ENCODE measurements around the gene TNFRSF6B.

The TNFRSF6B gene

DNA sequence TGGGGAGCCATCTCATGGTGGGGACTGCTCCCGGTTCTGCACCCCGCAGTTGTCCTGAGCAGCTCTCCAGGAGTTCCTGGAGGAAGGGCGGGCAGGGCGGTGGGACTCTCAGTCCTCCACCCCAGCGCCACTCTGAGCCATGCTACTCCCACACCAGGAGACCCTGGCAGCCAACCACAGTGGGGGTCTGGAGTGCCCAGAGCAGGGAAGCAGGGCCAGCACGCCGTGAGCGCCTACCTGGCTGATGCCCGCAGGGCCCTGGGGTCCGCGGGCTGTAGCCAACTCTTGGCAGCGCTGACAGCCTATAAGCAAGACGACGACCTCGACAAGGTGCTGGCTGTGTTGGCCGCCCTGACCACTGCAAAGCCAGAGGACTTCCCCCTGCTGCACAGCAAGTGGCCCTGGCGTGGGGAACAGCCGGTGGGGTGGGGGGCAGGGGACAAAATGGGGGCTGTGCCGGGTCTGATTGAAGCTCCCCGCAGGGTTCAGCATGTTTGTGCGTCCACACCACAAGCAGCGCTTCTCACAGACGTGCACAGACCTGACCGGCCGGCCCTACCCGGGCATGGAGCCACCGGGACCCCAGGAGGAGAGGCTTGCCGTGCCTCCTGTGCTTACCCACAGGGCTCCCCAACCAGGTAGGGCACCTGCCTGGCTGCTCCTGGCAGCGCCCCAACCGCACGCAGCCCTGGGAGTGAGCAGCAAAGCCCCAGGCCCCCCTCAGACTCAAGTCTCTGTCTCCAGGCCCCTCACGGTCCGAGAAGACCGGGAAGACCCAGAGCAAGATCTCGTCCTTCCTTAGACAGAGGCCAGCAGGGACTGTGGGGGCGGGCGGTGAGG, 1.6 kb upstream of the TNFRSF6B start:
- intact Hi-C loops (cut with DNase I): no loop called here
- DNase-seq: peak in 1 of 10 donors; percentile 81

DNA sequence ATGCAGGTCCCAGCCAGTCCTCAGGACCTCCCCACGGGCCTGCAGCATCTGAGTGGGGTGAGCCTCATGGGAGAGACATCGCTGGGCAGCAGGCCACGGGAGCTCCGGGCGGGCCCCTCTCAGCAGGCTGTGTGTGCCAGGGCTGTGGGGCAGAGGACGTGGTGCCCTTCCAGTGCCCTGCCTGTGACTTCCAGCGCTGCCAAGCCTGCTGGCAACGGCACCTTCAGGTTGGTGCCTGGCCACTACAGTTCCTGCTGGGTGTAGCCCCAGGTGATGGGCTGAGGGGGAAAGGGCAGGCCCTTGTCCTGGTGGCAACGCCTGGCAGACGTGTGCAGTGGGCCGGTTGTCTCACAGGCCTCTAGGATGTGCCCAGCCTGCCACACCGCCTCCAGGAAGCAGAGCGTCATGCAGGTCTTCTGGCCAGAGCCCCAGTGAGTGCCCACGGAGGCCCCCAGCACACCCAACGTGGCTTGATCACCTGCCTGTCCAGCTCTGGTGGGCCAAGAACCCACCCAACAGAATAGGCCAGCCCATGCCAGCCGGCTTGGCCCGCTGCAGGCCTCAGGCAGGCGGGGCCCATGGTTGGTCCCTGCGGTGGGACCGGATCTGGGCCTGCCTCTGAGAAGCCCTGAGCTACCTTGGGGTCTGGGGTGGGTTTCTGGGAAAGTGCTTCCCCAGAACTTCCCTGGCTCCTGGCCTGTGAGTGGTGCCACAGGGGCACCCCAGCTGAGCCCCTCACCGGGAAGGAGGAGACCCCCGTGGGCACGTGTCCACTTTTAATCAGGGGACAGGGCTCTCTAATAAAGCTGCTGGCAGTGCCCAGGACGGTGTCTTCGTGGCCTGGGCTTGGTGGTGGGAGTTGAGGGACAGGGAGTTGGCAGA, 787 bp upstream of the TNFRSF6B start:
- intact Hi-C loops (cut with DNase I): no loop called here
- DNase-seq: peak in 3 of 10 donors; percentile 31 to 69 (median 39)

DNA sequence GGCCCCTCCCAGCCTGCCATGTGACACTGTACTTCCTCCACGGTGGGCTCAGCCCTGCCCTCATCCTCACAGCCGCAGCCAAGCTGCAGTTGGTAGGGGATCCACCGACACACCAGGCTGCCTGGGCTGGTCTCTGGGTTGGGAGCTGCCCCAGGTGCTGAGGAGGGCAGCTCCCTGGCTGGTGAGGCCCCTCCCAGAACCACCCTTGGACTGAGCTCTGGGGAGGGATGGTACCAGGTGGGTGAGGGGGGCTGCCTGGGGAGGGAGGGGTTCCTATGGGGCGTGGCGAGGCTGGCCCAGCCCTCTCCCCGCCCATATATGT, 185 bp upstream of the TNFRSF6B start:
- peak in 2 of 10 donors; percentile 63 to 69 for DNase-seq
- intact Hi-C loops (cut with DNase I): no loop called here

DNA sequence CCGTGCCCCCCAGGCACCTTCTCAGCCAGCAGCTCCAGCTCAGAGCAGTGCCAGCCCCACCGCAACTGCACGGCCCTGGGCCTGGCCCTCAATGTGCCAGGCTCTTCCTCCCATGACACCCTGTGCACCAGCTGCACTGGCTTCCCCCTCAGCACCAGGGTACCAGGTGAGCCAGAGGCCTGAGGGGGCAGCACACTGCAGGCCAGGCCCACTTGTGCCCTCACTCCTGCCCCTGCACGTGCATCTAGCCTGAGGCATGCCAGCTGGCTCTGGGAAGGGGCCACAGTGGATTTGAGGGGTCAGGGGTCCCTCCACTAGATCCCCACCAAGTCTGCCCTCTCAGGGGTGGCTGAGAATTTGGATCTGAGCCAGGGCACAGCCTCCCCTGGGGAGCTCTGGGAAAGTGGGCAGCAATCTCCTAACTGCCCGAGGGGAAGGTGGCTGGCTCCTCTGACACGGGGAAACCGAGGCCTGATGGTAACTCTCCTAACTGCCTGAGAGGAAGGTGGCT, 960 bp downstream of the TNFRSF6B start:
- intact Hi-C loops (cut with DNase I): no loop called here
- peak in 2 of 10 donors; percentile 78 to 82 for DNase-seq

DNA sequence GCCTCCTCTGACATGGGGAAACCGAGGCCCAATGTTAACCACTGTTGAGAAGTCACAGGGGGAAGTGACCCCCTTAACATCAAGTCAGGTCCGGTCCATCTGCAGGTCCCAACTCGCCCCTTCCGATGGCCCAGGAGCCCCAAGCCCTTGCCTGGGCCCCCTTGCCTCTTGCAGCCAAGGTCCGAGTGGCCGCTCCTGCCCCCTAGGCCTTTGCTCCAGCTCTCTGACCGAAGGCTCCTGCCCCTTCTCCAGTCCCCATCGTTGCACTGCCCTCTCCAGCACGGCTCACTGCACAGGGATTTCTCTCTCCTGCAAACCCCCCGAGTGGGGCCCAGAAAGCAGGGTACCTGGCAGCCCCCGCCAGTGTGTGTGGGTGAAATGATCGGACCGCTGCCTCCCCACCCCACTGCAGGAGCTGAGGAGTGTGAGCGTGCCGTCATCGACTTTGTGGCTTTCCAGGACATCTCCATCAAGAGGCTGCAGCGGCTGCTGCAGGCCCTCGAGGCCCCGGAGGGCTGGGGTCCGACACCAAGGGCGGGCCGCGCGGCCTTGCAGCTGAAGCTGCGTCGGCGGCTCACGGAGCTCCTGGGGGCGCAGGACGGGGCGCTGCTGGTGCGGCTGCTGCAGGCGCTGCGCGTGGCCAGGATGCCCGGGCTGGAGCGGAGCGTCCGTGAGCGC, 1.6 kb downstream of the TNFRSF6B start:
- intact Hi-C loops (cut with DNase I): no loop called here
- DNase-seq: peak in 3 of 10 donors; percentile 71 to 84 (median 82)

DNA sequence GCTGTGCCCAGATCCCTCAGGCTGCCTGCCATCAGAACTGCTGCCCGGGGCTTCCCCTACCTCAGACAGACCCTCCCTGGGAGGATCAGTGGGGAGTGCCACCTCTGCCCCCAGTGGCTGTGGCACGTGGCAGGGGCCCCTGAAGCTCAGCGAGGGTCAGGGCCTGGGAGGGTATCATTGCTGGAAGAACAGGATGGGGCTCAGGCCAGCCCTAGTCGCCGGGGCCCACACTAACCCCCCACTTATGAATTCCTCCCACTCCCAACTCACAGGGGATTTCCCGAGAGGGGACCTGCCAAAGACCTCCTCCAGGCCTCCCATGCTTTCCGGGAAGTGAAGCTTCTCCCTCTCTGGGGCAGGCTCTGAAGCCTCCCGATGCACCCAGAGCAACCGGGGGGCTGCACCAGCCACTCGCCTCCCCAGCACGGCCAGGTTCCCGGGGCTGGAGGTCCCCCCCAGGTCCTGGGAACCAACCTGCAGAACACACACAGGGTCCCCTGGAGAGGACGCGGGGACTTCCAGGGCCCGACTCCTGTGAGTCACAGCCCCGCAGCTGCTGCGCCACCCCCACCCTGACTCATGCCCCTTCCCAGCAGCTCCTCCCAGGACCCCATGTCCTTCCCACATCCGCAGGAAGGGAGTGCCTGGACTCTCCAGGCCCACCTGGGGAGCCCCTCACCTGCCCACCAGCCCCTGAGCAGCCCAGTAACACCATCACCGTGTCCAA, 2.5 kb downstream of the TNFRSF6B start:
- peak in 3 of 10 donors; percentile 75 to 86 (median 81) for DNase-seq
- intact Hi-C loops (cut with DNase I): no loop called here

DNA sequence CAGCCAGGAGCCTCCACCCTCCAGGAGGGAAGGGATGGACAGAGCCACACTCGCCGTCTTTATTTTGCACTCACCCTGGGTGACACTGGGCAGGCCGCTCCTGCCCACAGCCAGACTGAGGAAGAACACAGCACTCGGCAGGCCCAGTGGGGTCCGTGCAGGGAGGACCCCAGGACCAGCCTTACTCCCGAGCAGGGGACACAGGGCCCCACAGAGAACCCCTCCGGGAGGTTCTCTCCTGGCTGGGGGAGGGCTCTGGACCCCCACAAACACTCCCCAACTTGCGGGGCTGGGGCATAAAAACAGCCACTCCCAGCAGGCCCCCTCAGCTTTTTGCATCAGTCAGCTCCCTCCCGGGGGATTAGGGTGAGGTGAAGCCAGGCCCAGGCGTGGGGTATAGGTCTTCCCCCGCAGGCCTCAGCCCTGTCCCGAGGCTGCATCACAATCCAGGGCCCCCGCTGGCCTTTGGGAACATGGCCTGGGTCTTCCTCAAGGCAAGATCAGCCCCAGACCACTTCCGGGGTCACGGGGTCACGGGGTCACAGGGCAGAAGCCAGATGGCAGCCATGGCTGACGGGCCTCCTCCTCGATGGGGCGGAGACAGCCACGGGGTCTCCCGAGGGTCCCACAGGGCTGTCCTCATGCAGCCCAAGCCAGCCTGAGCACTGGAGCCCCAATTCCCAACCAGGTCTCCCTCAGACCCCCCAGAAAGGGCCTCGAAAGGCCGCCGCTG, 3.2 kb downstream of the TNFRSF6B start:
- DNase-seq: peak in 3 of 10 donors; percentile 59 to 79 (median 79)

DNA sequence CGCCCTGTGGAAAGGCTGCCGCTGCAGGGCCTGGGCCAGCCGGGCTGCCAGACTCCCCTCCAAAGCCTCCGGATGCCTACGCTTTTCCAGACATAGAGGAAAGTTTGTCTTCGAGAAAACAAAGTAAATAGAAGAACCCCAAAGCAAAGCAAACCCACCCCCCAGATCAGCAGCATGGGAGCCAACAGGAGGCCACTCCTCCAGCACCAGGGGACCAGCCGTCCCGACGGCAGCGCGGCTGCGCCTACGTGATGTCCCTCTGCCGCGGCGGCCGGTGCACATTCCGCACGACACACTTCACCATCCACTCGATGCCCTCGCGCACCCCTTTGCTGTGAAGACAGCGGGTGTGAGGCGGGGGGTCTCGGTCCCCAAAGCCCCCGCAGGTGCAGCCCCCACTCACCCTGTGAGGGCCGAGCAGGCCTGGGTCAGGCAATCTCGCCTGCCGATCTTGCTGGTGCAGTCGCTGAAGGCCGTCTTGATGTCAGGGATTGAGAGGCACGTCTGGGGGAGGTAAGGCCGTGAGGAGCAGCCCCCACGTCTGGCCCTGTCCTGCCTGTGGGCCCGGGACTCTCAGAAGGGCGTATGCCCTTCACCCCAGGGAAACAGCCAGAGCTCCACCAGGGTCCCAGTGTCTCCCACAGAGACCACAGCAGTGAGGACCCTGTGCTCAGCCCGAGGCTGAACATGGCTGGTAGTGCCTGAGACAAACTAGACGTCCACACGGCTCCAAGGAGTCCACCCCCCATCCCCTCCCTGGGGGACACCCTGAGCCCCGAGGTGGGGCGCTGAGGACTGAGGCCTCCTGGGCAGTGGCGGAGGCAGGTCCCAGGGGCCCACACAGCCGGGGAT, 4.0 kb downstream of the TNFRSF6B start:
- intact Hi-C loops (cut with DNase I): loop anchor here (10.0 kb wide), 1 partner anchor 164 kb away; the partner anchor contains the start of genes ABHD16B and TPD52L2
- DNase-seq: peak in 3 of 10 donors; percentile 55 to 79 (median 70)

More for the DNA sequence above, 3.2 kb downstream of the TNFRSF6B start:
- intact Hi-C loops (cut with DNase I): loop anchor here (10.0 kb wide), 1 partner anchor 165 kb away; the partner anchor contains the start of genes ABHD16B and TPD52L2

DNA sequence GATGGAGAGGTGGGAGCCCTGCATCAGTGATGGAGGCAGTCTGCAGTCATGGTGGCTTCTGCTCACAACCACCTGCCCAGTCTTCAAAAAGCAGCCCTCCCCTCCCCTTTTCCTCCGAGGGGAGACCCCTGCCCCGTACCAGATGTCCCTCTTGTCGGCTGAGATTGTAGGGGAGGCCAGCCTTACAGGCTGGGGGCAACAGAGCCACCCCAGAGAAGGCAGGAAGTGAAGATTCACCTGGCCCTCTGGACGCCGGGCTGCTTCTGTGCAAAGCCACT, 4.5 kb downstream of the TNFRSF6B start:
- intact Hi-C loops (cut with DNase I): loop anchor here (10.0 kb wide), 1 partner anchor 164 kb away; the partner anchor contains the start of genes ABHD16B and TPD52L2
- peak in 2 of 10 donors; percentile 53 to 66 for DNase-seq

DNA sequence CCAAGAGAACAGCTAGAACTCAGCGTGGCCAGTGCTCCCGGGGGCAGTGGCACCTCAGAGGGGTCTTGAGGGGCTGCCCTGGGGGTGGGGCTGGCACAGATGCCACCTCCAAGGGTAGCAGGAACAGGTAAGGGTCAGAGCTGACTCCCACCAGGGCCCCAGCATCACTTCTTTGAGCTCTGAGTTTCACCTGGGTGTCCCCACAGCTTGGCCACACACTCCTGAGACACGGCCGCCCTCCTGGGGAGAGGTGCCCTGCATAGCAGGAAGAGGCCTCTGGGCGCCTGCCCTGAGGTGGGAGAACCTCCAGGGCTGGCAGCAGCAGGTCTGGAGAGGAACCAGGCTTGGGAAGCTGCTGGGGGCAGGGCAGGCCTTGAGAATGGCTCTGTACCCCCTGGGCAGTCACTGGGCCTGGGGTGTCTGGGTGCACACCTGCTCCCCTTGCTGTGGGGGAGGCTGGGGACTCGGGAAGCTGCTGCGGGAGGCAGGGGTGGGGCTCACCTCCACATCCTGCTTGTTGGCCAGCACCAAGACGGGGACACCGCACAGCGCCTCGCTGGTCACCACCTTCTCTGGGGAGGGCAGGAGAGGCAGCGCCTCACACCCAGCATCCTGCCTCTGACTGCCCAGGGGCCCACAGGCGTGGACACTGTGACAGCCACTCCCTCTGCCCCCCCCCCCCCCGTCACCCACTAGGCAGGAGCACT, 5.0 kb downstream of the TNFRSF6B start:
- peak in 3 of 10 donors; percentile 58 to 72 (median 63) for DNase-seq
- intact Hi-C loops (cut with DNase I): loop anchor here (10.0 kb wide), 1 partner anchor 163 kb away; the partner anchor contains the start of genes ABHD16B and TPD52L2

DNA sequence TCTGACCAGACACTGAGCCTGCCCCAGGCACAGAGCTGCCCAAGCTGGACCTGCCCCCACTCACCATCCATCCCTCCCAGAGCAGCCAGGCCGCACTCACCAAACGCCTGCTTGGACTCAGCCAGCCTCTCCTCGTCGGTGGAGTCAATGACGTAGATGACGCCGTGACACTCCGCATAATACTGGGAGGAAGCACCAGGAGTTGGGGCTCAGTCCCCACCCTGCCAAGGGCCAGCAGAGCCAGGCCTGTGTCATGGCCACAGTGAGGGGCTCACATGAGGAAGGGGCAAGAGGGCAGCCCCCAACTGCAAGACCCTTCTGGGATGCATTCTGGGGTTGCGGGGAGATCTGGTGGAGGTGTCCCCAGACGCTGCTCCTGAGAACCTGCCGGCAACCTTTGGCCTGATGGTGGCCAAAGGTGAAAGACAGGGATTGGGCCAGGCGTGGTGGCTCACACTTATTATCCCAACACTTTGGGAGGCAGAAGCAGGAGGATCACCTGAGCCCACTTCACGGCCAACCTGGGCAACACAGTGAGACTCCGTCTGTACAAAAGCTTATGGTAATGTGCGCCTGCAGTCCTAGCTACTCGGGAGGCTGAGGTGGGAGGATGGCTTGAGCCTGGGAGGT, 5.7 kb downstream of the TNFRSF6B start:
- peak in 4 of 10 donors; percentile 7 to 77 (median 46) for DNase-seq
- intact Hi-C loops (cut with DNase I): loop anchor here (10.0 kb wide), 1 partner anchor 163 kb away; the partner anchor contains the start of genes ABHD16B and TPD52L2

DNA sequence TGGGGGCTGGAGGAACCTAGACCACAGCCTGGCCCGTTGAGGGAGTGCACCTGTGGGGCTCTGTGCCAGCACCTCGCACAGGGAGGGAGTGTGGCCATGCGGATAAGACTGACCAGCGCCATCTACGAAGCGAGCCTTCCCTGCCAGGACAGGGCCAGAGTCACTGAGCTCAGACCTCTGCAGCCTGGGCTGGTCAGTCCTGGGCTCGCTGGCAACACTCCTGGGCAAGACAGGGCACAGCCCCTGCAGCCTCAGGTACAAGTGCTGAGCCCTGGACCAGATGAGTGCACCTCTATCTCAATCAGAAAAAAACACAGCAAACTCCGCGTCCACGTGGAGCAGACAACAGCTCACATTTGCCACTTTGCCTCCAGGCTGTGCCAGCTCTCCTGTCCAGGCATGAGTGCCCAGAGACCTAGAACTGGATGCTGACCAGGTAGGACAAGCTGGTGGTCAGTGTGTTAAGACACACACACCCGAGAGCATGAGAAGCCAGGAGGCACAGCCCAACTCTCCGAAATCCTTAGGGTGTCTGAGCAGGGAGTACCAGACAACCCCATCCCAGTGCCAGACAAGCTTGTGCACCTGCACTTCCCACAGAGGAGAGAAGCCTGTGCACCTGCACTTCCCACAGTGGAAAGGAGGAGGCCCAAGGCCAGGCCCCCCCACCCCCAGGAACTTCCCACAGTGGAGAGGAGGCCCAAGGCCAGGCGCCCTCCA, 6.5 kb downstream of the TNFRSF6B start:
- DNase-seq: peak in 3 of 10 donors; percentile 53 to 66 (median 54)
- intact Hi-C loops (cut with DNase I): loop anchor here (10.0 kb wide), 1 partner anchor 162 kb away; the partner anchor contains the start of genes ABHD16B and TPD52L2

DNA sequence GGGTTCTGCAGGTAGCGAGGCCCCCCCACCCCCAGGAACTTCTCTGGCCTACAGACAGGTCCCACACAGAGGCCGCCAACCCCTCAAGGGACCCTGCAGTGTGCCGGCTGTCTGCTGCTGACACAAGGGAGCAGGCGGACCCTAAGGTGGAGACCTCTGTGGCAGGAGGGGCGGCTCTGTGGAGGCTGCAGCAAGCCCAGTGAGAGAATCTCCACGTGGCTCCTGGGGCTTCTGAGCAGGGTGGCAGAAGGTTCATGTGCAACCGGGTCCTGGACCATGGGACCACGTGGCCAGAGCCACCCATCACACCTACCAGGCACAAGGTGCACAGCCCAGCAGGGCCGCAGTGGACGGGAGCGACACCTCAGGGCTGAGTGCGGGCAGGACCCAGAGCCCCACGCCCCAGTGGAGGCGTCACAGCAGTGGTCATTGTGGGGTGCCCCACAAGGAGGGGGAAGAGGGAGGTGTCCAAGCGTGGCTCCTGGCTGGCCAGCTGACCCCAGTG, 7.1 kb downstream of the TNFRSF6B start:
- intact Hi-C loops (cut with DNase I): loop anchor here (10.0 kb wide), 1 partner anchor 161 kb away; the partner anchor contains the start of genes ABHD16B and TPD52L2
- peak in 3 of 10 donors; percentile 40 to 85 (median 55) for DNase-seq

DNA sequence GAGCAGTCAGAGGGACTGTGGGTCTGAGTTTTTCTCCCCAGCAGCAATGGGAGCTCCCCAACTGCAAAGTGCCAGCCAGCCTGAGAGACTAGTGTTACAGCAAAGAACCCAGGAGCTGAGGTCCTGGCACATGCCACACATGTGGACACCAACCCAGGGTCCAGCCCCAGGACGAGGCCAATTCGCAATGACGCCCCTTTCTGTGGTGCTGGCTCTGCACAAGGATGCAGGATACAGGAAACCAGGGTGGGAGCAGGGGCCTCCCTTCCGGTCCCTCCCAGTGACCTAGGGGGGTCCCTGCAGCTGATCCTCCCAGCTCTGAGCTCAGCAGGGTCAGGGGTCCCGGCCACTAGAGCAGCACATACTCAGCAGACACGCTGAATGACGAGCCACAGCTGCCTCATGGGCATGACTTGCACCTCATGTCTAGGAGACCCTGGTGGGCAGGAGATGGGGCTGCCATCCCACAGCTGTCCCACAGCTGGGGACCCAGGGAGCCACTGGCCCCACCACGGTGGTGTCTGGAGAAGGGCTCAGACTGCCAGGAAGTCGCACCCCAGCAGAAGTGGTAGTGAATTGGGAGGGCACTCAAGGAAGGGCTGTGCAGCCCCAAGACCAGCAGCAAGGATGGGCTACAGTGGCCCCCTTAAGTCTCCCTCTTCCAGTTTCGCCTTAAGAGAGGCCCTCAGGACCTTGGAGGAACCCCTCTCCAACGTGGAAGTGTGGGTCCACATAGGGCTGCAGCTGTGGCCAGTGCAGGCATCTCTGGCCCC, 7.7 kb downstream of the TNFRSF6B start:
- DNase-seq: peak in 3 of 10 donors; percentile 44 to 67 (median 47)
- intact Hi-C loops (cut with DNase I): loop anchor here (10.0 kb wide), 1 partner anchor 161 kb away; the partner anchor contains the start of genes ABHD16B and TPD52L2

DNA sequence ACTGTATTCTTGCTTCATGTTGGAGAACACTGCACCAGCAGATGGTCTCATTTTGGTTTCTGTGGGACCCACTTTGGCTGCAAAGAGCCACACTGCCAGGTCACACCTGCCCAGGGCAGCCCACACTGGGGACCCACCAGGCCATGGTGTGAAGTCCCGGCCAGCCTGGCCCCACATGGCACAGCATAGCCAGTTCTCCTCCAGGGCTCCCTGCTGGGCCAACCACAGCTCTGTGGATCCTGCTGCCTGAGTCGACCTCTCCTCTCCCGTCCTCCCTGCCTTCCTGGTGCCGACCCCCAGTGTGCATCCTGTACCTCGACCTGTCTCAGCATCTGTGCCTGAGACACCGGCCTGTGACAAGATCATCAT, 8.3 kb downstream of the TNFRSF6B start:
- intact Hi-C loops (cut with DNase I): loop anchor here (10.0 kb wide), 1 partner anchor 160 kb away; the partner anchor contains the start of genes ABHD16B and TPD52L2
- peak in 3 of 10 donors; percentile 37 to 70 (median 50) for DNase-seq
